ENCODE data around the gene ME1. TPM values are rescaled to one million over a fixed set of nuclear protein-coding genes. Genes with fewer than 3 reads are reported as not detected.
"Not testable (repeated sequence)": the region's sequence is repeated elsewhere in the genome, so short reads cannot be mapped to it uniquely, and the experiment has no call there.

Gene ME1
- total RNA-seq, 1 donor: 27.9 TPM

- no peak for TF ChIP-seq CTCF (IDR thresholded peaks at IDR 0.05; ENCODE audit: extremely low read depth, low read depth, low read length)
- peak overlapping the region; percentile 97 for H3K4me2 ChIP-seq (ENCODE audit: insufficient read depth, low read length)
- H3K36me3 ChIP-seq (ENCODE audit: insufficient read depth, low read length): peaks cover 37% of the 10 kb centered on the region
- H3K4me3 ChIP-seq (ENCODE audit: insufficient read depth, low read length): peak overlapping the region; percentile 96
- H3K4me1 ChIP-seq (ENCODE audit: insufficient read depth, low read length): peaks cover 35% of the 10 kb centered on the region
- peak overlapping the region; percentile 93 for H3K27ac ChIP-seq (ENCODE audit: low read depth, low read length)
- no peaks in the 10 kb centered on the region for H3K9me3 ChIP-seq (ENCODE audit: low read depth, low read length)
- H3K79me2 ChIP-seq (ENCODE audit: insufficient read depth, low read length): peaks cover 56% of the 10 kb centered on the region
- H4K20me1 ChIP-seq (ENCODE audit: insufficient read depth, low read length): peaks cover 30% of the 10 kb centered on the region
- peak; percentile 78 for DNase-seq (ENCODE audit: insufficient read length, low spot score, missing footprints)
- H3K27me3 ChIP-seq (ENCODE audit: insufficient read depth, low read length): no peaks in the 10 kb centered on the region
- peak overlapping the region; percentile 72 for H2AFZ ChIP-seq (ENCODE audit: low read length)
These were observed 236.9 kb downstream of the ME1 start for GRCh38 chr6:83193747-83194566.

GRCh38 chr6:83192871-83193746 is 237.7 kb downstream of the ME1 start, which contains the start of the genes PGM3 and RWDD2A:
Gene PGM3 (minus strand): TSS chr6:83193265. CDS start chr6:83191012, 2,253 bp downstream.
Gene RWDD2A (plus strand): TSS chr6:83193357. CDS start chr6:83194452, 1,095 bp downstream.
- Histone ChIP-seq H3K27me3 (ENCODE audit: insufficient read depth, low read length) (no peaks in the 10 kb centered on the region), H3K9me3 (ENCODE audit: low read depth, low read length) (no peaks in the 10 kb centered on the region), H3K27ac (ENCODE audit: low read depth, low read length) (peak within 1 kb of the TSS; percentile 93), H3K79me2 (ENCODE audit: insufficient read depth, low read length) (peaks cover 64% of the 10 kb centered on the region), H3K4me3 (ENCODE audit: insufficient read depth, low read length) (peak within 1 kb of the TSS; percentile 96), H4K20me1 (ENCODE audit: insufficient read depth, low read length) (peaks cover 33% of the 10 kb centered on the region), H2AFZ (ENCODE audit: low read length) (peak within 1 kb of the TSS; percentile 88), H3K4me1 (ENCODE audit: insufficient read depth, low read length) (peaks cover 27% of the 10 kb centered on the region), H3K4me2 (ENCODE audit: insufficient read depth, low read length) (peak within 1 kb of the TSS; percentile 97), H3K36me3 (ENCODE audit: insufficient read depth, low read length) (peaks cover 46% of the 10 kb centered on the region)
- peak; percentile 99 for DNase-seq (ENCODE audit: insufficient read length, low spot score, missing footprints)
- no peak for TF ChIP-seq CTCF (IDR thresholded peaks at IDR 0.05; ENCODE audit: extremely low read depth, low read depth, low read length)

GRCh38 chr6:83192456-83192855 is 238.4 kb downstream of the ME1 start:
- Histone ChIP-seq H3K4me1 (ENCODE audit: insufficient read depth, low read length) (peaks cover 21% of the 10 kb centered on the region), H3K27ac (ENCODE audit: low read depth, low read length) (peak overlapping the region; percentile 93), H4K20me1 (ENCODE audit: insufficient read depth, low read length) (peaks cover 35% of the 10 kb centered on the region), H3K36me3 (ENCODE audit: insufficient read depth, low read length) (peaks cover 50% of the 10 kb centered on the region), H3K4me3 (ENCODE audit: insufficient read depth, low read length) (peak overlapping the region; percentile 96), H3K4me2 (ENCODE audit: insufficient read depth, low read length) (peak overlapping the region; percentile 97), H2AFZ (ENCODE audit: low read length) (peak overlapping the region; percentile 88), H3K27me3 (ENCODE audit: insufficient read depth, low read length) (no peaks in the 10 kb centered on the region), H3K79me2 (ENCODE audit: insufficient read depth, low read length) (peaks cover 71% of the 10 kb centered on the region), H3K9me3 (ENCODE audit: low read depth, low read length) (no peaks in the 10 kb centered on the region)
- TF ChIP-seq CTCF (IDR thresholded peaks at IDR 0.05; ENCODE audit: extremely low read depth, low read depth, low read length): no peak
- peak; percentile 83 for DNase-seq (ENCODE audit: insufficient read length, low spot score, missing footprints)

GRCh38 chr6:83191974-83192373 is 238.9 kb downstream of the ME1 start:
- peak overlapping the region; percentile 93 for H3K27ac ChIP-seq (ENCODE audit: low read depth, low read length)
- peaks cover 35% of the 10 kb centered on the region for H4K20me1 ChIP-seq (ENCODE audit: insufficient read depth, low read length)
- H2AFZ ChIP-seq (ENCODE audit: low read length); H3K9me3 ChIP-seq (ENCODE audit: low read depth, low read length); DNase-seq (ENCODE audit: insufficient read length, low spot score, missing footprints); H3K27me3 ChIP-seq (ENCODE audit: insufficient read depth, low read length): not testable (repeated sequence)
- peaks cover 52% of the 10 kb centered on the region for H3K36me3 ChIP-seq (ENCODE audit: insufficient read depth, low read length)
- H3K79me2 ChIP-seq (ENCODE audit: insufficient read depth, low read length): peaks cover 75% of the 10 kb centered on the region
- H3K4me3 ChIP-seq (ENCODE audit: insufficient read depth, low read length): peak overlapping the region; percentile 96
- H3K4me2 ChIP-seq (ENCODE audit: insufficient read depth, low read length): peak overlapping the region; percentile 97
- H3K4me1 ChIP-seq (ENCODE audit: insufficient read depth, low read length): peaks cover 21% of the 10 kb centered on the region

Measured in osteoblast (primary cell).